ENCODE data around the gene SLC27A1.
A peak's percentile ranks its signal among the peaks of the same experiment; 100 is the strongest.
"Not testable (repeated sequence)": the region's sequence is repeated elsewhere in the genome, so short reads cannot be mapped to it uniquely, and the experiment has no call there.

The SLC27A1 gene

DNA sequence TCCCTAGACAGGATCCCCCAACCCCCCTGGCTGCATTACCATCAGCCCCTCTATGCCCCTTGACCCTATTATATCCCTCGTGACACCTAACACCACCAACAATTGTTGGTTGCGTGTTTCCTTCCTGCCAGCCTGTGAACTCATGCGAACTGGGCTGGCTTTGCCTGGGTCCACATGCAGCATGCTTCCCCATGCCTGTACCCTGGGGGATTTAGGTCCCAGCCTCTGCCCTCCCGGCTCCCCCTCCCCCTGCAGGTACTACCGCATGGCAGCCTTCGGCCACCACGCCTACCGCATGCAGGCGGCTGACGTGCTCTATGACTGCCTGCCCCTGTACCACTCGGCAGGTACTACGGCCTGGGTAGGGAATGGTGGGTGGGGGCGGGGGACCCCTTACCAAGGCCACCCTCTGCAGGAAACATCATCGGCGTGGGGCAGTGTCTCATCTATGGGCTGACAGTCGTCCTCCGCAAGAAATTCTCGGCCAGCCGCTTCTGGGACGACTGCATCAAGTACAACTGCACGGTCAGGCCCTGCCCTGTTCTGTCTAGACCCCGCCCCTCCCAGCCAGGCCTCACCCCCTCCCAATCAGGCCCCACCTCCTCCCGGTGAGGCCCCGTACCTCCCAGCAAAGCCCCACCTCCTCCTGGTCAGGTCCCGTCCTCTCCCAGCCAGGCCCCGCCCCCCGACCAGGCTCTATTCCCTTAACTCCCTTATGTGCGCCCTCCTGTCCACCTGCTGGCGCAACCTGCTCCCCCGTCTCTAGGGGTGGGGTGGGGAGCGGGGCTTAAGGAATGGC, 18.5 kb downstream of the SLC27A1 start:
- no peak for DNase-seq

GRCh38 chr19:17489392-17490030, 19.2 kb downstream of the SLC27A1 start:
- no peak for DNase-seq

GRCh38 chr19:17490411-17490810, 20.1 kb downstream of the SLC27A1 start:
- DNase-seq: no peak

- no peak for DNase-seq
These were observed 21.0 kb downstream of the SLC27A1 start for GRCh38 chr19:17491287-17491686.

GRCh38 chr19:17495639-17496296, 25.4 kb downstream of the SLC27A1 start:
- DNase-seq: no peak

- peak; percentile 75 for DNase-seq
These were observed 26.1 kb downstream of the SLC27A1 start for GRCh38 chr19:17496337-17496997.

DNA sequence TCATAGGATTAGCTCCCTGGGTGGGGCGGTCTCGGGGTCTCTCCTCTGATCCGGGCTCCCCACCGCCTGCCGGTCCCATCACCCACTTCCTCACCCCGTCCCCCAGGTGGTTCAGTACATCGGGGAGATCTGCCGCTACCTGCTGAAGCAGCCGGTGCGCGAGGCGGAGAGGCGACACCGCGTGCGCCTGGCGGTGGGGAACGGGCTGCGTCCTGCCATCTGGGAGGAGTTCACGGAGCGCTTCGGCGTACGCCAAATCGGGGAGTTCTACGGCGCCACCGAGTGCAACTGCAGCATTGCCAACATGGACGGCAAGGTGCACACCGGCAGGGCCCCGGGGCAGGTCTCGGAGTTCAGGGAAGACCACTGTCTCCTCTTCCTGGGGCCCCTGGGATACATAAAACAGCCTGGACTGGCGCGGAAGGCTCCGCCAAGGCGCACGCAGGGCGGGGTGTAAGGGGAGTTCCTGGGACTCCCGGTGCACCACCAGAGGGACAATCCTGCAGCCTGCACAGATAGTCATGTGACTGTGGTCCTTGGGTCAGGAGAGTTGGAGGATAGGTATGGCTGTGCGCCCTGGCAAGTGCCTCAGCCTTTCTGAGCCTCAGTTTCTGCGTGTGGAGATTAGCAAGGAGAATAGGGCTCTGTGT, 26.9 kb downstream of the SLC27A1 start:
- no peak for DNase-seq

DNA sequence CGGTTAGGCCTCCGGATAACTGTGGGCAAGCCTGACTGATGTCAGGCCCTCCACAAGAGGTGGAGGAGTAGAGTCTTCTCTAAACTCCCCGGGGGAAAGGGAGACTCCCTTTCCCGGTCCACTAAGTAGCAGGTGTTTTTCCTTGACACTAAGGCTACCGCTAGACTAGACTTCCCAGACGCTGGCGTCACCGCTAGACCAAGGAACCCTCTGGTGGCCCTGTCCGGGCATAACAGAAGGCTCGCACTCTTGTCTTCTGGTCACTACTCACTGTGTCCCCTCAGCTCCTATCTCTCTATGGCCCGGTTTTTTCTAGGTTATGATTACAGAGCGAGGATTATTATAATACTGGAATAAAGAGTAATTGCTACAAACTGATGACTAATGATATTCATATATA, 28.7 kb downstream of the SLC27A1 start:
- not testable (repeated sequence) for DNase-seq

GRCh38 chr19:17499648-17500446, 29.5 kb downstream of the SLC27A1 start:
- peak; percentile 16 for DNase-seq

- no peak for DNase-seq
These were observed 30.3 kb downstream of the SLC27A1 start for GRCh38 chr19:17500447-17501198.

DNA sequence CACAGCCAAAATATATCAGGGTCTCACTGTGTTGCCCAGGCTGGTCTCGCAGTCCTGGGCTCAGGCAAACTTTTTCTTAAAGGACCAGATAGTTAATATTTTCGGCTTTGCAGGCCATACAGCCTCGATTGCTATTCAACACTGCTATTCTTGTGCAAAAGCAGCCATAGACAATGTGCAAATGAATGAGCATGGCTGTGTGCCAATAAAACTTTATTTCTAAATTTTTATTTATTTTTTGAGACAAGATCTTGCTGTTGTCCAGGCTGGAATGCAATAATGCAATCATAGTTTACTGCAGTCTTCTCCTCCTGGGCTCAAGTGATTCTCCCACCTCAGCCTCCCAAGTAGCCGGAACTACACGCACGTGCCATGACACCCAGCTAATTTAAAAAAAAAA, 32.9 kb downstream of the SLC27A1 start:
- DNase-seq: no peak

- no peak for DNase-seq
These were observed 33.7 kb downstream of the SLC27A1 start for GRCh38 chr19:17504030-17504429.

GRCh38 chr19:17504456-17504855, 34.1 kb downstream of the SLC27A1 start:
- no peak for DNase-seq

- DNase-seq: no peak
These were observed 34.9 kb downstream of the SLC27A1 start for GRCh38 chr19:17505223-17505622.

GRCh38 chr19:17506745-17507144, 36.4 kb downstream of the SLC27A1 start:
- DNase-seq: no peak

GRCh38 chr19:17508558-17508933, 38.2 kb downstream of the SLC27A1 start:
- DNase-seq: not testable (repeated sequence)

DNA sequence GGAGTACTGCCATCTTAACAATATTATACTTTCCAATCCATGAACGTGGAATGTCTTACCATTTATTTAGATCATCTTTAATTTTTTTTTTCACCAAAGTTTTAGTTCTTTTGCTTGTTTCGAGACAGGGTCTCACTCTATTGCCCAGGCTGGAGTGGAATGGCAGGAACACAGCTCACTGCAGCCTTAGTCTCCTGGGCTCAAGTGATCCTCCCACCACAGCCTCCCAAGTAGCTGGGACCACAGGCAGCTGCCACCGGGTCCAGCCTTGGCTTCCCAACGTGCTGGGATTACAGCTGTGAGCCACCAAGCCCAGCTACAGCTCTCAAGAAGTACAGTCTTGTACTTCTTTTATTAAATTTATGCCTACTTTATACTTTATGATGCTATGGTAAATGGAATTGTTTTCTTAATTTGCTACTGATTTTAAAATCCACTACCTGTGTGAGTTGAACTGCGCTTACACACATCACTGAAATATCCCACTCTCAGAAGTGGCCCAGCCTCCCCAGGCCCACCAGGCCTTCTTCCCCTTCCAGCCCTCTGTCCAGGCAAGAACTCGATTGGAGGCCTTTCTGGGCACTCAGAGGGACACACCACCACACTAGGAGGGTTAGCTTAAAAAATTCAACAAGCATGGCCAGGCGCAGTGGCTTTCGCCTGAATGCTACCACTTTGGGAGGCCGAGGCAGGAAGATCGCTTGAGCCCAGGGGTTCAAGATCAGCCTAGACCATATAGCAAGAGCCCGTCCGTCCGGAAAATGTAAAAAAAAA, 40.1 kb downstream of the SLC27A1 start:
- no peak for DNase-seq

GRCh38 chr19:17511724-17512573, 41.6 kb downstream of the SLC27A1 start:
- DNase-seq: peak; percentile 84

- no peak for DNase-seq
These were observed 42.2 kb downstream of the SLC27A1 start for GRCh38 chr19:17512574-17512939.

Data from KG1 (cell line).